ENCODE data around the gene RGS5.

The RGS5 gene

GRCh38 chr1:163145435-163145834 is 57.3 kb downstream of the RGS5 start:
- no peak for DNase-seq

GRCh38 chr1:163144418-163144817 is 58.3 kb downstream of the RGS5 start:
- no peak for DNase-seq

- DNase-seq, result no peak
Observed at GRCh38 chr1:163142152-163142551, 60.6 kb downstream of the RGS5 start.

GRCh38 chr1:163141556-163141955 is 61.2 kb downstream of the RGS5 start:
- no peak for DNase-seq

- no peak for DNase-seq
Observed at GRCh38 chr1:163137556-163138265, 65.0 kb downstream of the RGS5 start.

- DNase-seq, result no peak
Observed at GRCh38 chr1:163131981-163132380, 70.7 kb downstream of the RGS5 start.

- no peak for DNase-seq
Observed at GRCh38 chr1:163130225-163130856, 72.4 kb downstream of the RGS5 start.

GRCh38 chr1:163128282-163128681 is 74.4 kb downstream of the RGS5 start:
- no peak for DNase-seq

- DNase-seq, result no peak
Observed at GRCh38 chr1:163124812-163125211, 77.9 kb downstream of the RGS5 start.

- no peak for DNase-seq
Observed at GRCh38 chr1:163120372-163120771, 82.3 kb downstream of the RGS5 start.

GRCh38 chr1:163119707-163120106 is 83.0 kb downstream of the RGS5 start:
- no peak for DNase-seq

GRCh38 chr1:163115887-163116286 is 86.8 kb downstream of the RGS5 start:
- no peak for DNase-seq

- DNase-seq, result no peak
Observed at GRCh38 chr1:163107655-163108054, 95.1 kb downstream of the RGS5 start.

- no peak for DNase-seq
Observed at GRCh38 chr1:163106364-163106987, 96.2 kb downstream of the RGS5 start.

- no peak for DNase-seq
Observed at GRCh38 chr1:163104385-163105099, 98.2 kb downstream of the RGS5 start.

GRCh38 chr1:163102590-163102989 is 100.1 kb downstream of the RGS5 start:
- no peak for DNase-seq

- DNase-seq, result no peak
Observed at GRCh38 chr1:163095213-163095612, 107.5 kb downstream of the RGS5 start.

GRCh38 chr1:163094589-163094988 is 108.1 kb downstream of the RGS5 start:
- DNase-seq, result no peak

GRCh38 chr1:163094182-163094581 is 108.5 kb downstream of the RGS5 start:
- no peak for DNase-seq

GRCh38 chr1:163093579-163093978 is 109.1 kb downstream of the RGS5 start:
- no peak for DNase-seq

- DNase-seq, result no peak
Observed at GRCh38 chr1:163093169-163093568, 109.5 kb downstream of the RGS5 start.

All from hypothalamus (tissue), 51 donors.